ENCODE results near the gene DBN1. TPM values are rescaled to one million over a fixed set of nuclear protein-coding genes. Genes with fewer than 3 reads are reported as not detected.

Gene DBN1
- total RNA-seq, 1 donor from 2014 or later: 369 TPM

- no peak for DNase-seq (ENCODE audit: low spot score in 2 of 2, unreplicated experiment in 2 of 2)
- no peaks in the 10 kb centered on the region for H3K9me3 Mint-ChIP-seq
- peak overlapping the region; percentile 87 for H3K4me3 Mint-ChIP-seq
- peaks cover 22% of the 10 kb centered on the region for H3K4me1 Mint-ChIP-seq
- no peak for TF ChIP-seq CTCF (IDR thresholded peaks at IDR 0.05; ENCODE audit: unreplicated experiment)
- H3K27ac Mint-ChIP-seq: peak overlapping the region; percentile 14
- no peaks in the 10 kb centered on the region for H3K27me3 Mint-ChIP-seq (ENCODE audit: low read depth)
- H3K36me3 Mint-ChIP-seq: peaks cover 18% of the 10 kb centered on the region
These were observed 42.1 kb upstream of the DBN1 start for GRCh38 chr5:177515580-177515979.

- H3K36me3 Mint-ChIP-seq: peaks cover 12% of the 10 kb centered on the region
- H3K27me3 Mint-ChIP-seq (ENCODE audit: low read depth): no peaks in the 10 kb centered on the region
- peak overlapping the region; percentile 87 for H3K4me3 Mint-ChIP-seq
- no peak for TF ChIP-seq CTCF (IDR thresholded peaks at IDR 0.05; ENCODE audit: unreplicated experiment)
- no peak for DNase-seq (ENCODE audit: low spot score in 2 of 2, unreplicated experiment in 2 of 2)
- no peaks in the 10 kb centered on the region for H3K9me3 Mint-ChIP-seq
- H3K27ac Mint-ChIP-seq: no peak overlapping the region
- peaks cover 22% of the 10 kb centered on the region for H3K4me1 Mint-ChIP-seq
These were observed 41.1 kb upstream of the DBN1 start for GRCh38 chr5:177514541-177514940.

GRCh38 chr5:177513500-177513899 is 40.1 kb upstream of the DBN1 start:
- TF ChIP-seq CTCF (IDR thresholded peaks at IDR 0.05; ENCODE audit: unreplicated experiment): no peak
- Mint-ChIP-seq H3K4me3 (no peak overlapping the region), H3K4me1 (peaks cover 22% of the 10 kb centered on the region), H3K27ac (no peak overlapping the region), H3K27me3 (ENCODE audit: low read depth) (no peaks in the 10 kb centered on the region), H3K9me3 (no peaks in the 10 kb centered on the region), H3K36me3 (peaks cover 11% of the 10 kb centered on the region)
- DNase-seq (ENCODE audit: low spot score in 2 of 2, unreplicated experiment in 2 of 2): no peak

- Mint-ChIP-seq H3K27me3 (ENCODE audit: low read depth) (no peaks in the 10 kb centered on the region), H3K36me3 (peaks cover 12% of the 10 kb centered on the region), H3K27ac (no peak overlapping the region), H3K4me3 (no peak overlapping the region), H3K9me3 (no peaks in the 10 kb centered on the region), H3K4me1 (peaks cover 22% of the 10 kb centered on the region)
- no peak for DNase-seq (ENCODE audit: low spot score in 2 of 2, unreplicated experiment in 2 of 2)
- no peak for TF ChIP-seq CTCF (IDR thresholded peaks at IDR 0.05; ENCODE audit: unreplicated experiment)
These were observed 39.4 kb upstream of the DBN1 start for GRCh38 chr5:177512736-177513380.

GRCh38 chr5:177511796-177512675 is 38.6 kb upstream of the DBN1 start:
- Mint-ChIP-seq H3K4me1 (peaks cover 18% of the 10 kb centered on the region), H3K36me3 (peaks cover 16% of the 10 kb centered on the region), H3K27ac (no peak overlapping the region), H3K9me3 (no peaks in the 10 kb centered on the region), H3K27me3 (ENCODE audit: low read depth) (no peaks in the 10 kb centered on the region), H3K4me3 (no peak overlapping the region)
- no peak for TF ChIP-seq CTCF (IDR thresholded peaks at IDR 0.05; ENCODE audit: unreplicated experiment)
- DNase-seq (ENCODE audit: low spot score in 2 of 2, unreplicated experiment in 2 of 2): no peak
